Adrenal gland (tissue), 5 donors: ENCODE measurements around the gene TFCP2L1.

ENCODE experiments used
- POLR2A ChIP-seq, 2 donors: fragments of 450-650 bp; IDR thresholded peaks; one replicate each; pipeline ENCODE4 v1.6.1; 2017; ENCODE audit warnings: antibody characterized with exemption in 2 of 2, mild to moderate bottlenecking in 2 of 2, moderate library complexity in 1 of 2
- TF ChIP-seq, protein P1 (sequence below), 6 experiments: fragments of 450-650 bp in 4 of 6; fragments of 200-600 bp in 2 of 6; sonication (generic) in 1 of 6; IDR thresholded peaks; 1 replicate in 5 of 6; 2 replicates in 1 of 6; pipeline versions ENCODE4 v1.5.1 to v1.8.0; 2016 to 2021; ENCODE audit warnings: antibody characterized with exemption in 6 of 6, mild to moderate bottlenecking in 2 of 6, moderate library complexity in 1 of 6
- donor health status: DM: no; HTN: no; CAD: no.

DNA sequence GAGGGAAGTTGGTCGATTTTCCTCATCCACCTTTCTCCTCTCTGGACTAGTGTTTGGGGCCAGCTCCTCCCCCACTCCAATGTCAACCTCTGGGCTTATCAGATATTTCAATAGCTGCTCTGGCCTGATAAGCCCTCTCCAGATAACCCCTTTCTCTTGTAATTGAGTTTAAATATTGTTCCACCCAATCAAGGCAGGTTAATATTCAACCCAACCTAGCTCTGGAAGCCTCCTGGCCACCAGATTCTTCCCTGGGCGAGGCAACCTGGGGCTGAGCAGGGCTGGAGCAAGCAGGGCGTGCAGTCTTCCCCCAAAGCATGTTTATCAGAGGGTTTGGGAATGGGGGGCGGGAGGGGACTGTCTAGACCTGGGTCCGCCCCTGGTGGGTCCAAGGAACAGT is 73.8 kb downstream of the TFCP2L1 start:
- TF ChIP-seq, protein P1, sequence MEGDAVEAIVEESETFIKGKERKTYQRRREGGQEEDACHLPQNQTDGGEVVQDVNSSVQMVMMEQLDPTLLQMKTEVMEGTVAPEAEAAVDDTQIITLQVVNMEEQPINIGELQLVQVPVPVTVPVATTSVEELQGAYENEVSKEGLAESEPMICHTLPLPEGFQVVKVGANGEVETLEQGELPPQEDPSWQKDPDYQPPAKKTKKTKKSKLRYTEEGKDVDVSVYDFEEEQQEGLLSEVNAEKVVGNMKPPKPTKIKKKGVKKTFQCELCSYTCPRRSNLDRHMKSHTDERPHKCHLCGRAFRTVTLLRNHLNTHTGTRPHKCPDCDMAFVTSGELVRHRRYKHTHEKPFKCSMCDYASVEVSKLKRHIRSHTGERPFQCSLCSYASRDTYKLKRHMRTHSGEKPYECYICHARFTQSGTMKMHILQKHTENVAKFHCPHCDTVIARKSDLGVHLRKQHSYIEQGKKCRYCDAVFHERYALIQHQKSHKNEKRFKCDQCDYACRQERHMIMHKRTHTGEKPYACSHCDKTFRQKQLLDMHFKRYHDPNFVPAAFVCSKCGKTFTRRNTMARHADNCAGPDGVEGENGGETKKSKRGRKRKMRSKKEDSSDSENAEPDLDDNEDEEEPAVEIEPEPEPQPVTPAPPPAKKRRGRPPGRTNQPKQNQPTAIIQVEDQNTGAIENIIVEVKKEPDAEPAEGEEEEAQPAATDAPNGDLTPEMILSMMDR (IDR thresholded peaks at IDR 0.05) = no peak
- TF ChIP-seq POLR2A (IDR thresholded peaks at IDR 0.05) = no peak
